H9 (cell line): ENCODE measurements around the gene PGBD1. TPM values are rescaled to one million over a fixed set of nuclear protein-coding genes. Genes with fewer than 3 reads are reported as not detected.

Experiments used
- DNase-seq: peaks from one replicate; pipeline ENCODE4 v3.0.0-alpha.2; 2017
- H2AFZ ChIP-seq: one replicate; pipeline ENCODE4 v1.6.1; 2013; ENCODE audit warnings: mild to moderate bottlenecking, low read length, control low read depth, moderate library complexity
- H2AK5ac ChIP-seq: 2 replicates; pipeline ENCODE4 v1.6.1; 2013; ENCODE audit warnings: low read length, control low read depth, mixed read lengths; ENCODE audit not compliant: insufficient read length
- H2BK120ac ChIP-seq: one replicate; pipeline ENCODE4 v1.6.1; 2013; ENCODE audit warnings: low read depth, mild to moderate bottlenecking, low read length, control low read depth, inconsistent platforms; ENCODE audit not compliant: poor library complexity, severe bottlenecking
- H2BK12ac ChIP-seq: 2 replicates; pipeline ENCODE4 v1.6.1; 2013; ENCODE audit warnings: low read length, control low read depth, mixed read lengths, low read depth; ENCODE audit not compliant: insufficient read length
- H2BK15ac ChIP-seq: 2 replicates; pipeline ENCODE4 v1.6.1; 2013; ENCODE audit warnings: low read depth, low read length, control low read depth
- H2BK20ac ChIP-seq: one replicate; pipeline ENCODE4 v1.6.1; 2013; ENCODE audit warnings: low read depth, mild to moderate bottlenecking, low read length, control low read depth, inconsistent platforms; ENCODE audit not compliant: poor library complexity, severe bottlenecking
- H2BK5ac ChIP-seq: 2 replicates; pipeline ENCODE4 v1.6.1; 2013; ENCODE audit warnings: low read length, control low read depth, mixed read lengths; ENCODE audit not compliant: insufficient read length
- H3K14ac ChIP-seq: 2 replicates; pipeline ENCODE4 v1.6.1; 2013; ENCODE audit warnings: low read length, control low read depth; ENCODE audit not compliant: insufficient read depth
- H3K18ac ChIP-seq: 2 replicates; pipeline ENCODE4 v1.6.1; 2013; ENCODE audit warnings: low read depth, mild to moderate bottlenecking, mixed read lengths, low read length, control low read depth; ENCODE audit not compliant: insufficient read length
- H3K23ac ChIP-seq: 2 replicates; pipeline ENCODE4 v1.6.1; 2013; ENCODE audit warnings: low read length, control low read depth, mixed read lengths, low read depth; ENCODE audit not compliant: insufficient read length
- H3K23me2 ChIP-seq: 2 replicates; pipeline ENCODE4 v1.6.1; 2013; ENCODE audit warnings: low read depth, mild to moderate bottlenecking, mixed read lengths, low read length, control low read depth; ENCODE audit not compliant: insufficient read length, poor library complexity, severe bottlenecking
- H3K27ac ChIP-seq: 2 replicates; pipeline ENCODE4 v1.5.1; 2013; ENCODE audit warnings: low read length, control low read depth, mixed read lengths, low read depth; ENCODE audit not compliant: insufficient read length
- H3K27me3 ChIP-seq: 2 replicates; pipeline ENCODE4 v1.6.1; 2013; ENCODE audit warnings: low read length, control low read depth, inconsistent platforms; ENCODE audit not compliant: insufficient read depth
- H3K4ac ChIP-seq: 2 replicates; pipeline ENCODE4 v1.6.1; 2013; ENCODE audit warnings: low read depth, mild to moderate bottlenecking, control low read depth, inconsistent platforms, low read length, moderate library complexity
- H3K4me1 ChIP-seq: 2 replicates; pipeline ENCODE4 v1.6.1; 2013; ENCODE audit warnings: low read length, control low read depth, inconsistent platforms; ENCODE audit not compliant: insufficient read depth
- H3K4me2 ChIP-seq: 2 replicates; pipeline ENCODE4 v1.6.1; 2013; ENCODE audit warnings: low read length, control low read depth, mixed read lengths; ENCODE audit not compliant: insufficient read length, insufficient read depth
- H3K56ac ChIP-seq: 2 replicates; pipeline ENCODE4 v1.6.1; 2013; ENCODE audit warnings: low read depth, mild to moderate bottlenecking, mixed read lengths, low read length, control low read depth; ENCODE audit not compliant: insufficient read length
- H3K79me1 ChIP-seq: 2 replicates; pipeline ENCODE4 v1.6.1; 2013; ENCODE audit warnings: low read depth, mild to moderate bottlenecking, moderate library complexity, low read length, control low read depth, inconsistent platforms; ENCODE audit not compliant: insufficient read depth, poor library complexity, severe bottlenecking
- H3K79me2 ChIP-seq: 2 replicates; pipeline ENCODE4 v1.6.1; 2013; ENCODE audit warnings: low read length, control low read depth, inconsistent platforms; ENCODE audit not compliant: insufficient read depth
- H3K9ac ChIP-seq: 2 replicates; pipeline ENCODE4 v1.6.1; 2013; ENCODE audit warnings: low read length, control low read depth, mixed read lengths; ENCODE audit not compliant: insufficient read length; ENCODE audit errors: extremely low read depth
- H3K9me3 ChIP-seq: one replicate; pipeline ENCODE4 v1.6.1; 2013; ENCODE audit warnings: low read depth, low read length, inconsistent platforms; ENCODE audit not compliant: control insufficient read depth
- H3T11ph ChIP-seq: one replicate; pipeline ENCODE4 v1.6.1; 2013; ENCODE audit warnings: mild to moderate bottlenecking, low read length, control low read depth, inconsistent platforms
- H4K20me1 ChIP-seq: one replicate; pipeline ENCODE4 v1.6.1; 2013; ENCODE audit not compliant: control insufficient read depth, insufficient read length, insufficient read depth
- H4K5ac ChIP-seq: 2 replicates; pipeline ENCODE4 v1.6.1; 2013; ENCODE audit warnings: low read depth, mild to moderate bottlenecking, mixed read lengths, low read length, control low read depth; ENCODE audit not compliant: insufficient read length
- H4K8ac ChIP-seq: replicated peaks from 2 replicates; pipeline ENCODE4 v1.6.1; 2013; ENCODE audit warnings: low read length, control low read depth, mixed read lengths, low read depth; ENCODE audit not compliant: insufficient read length
- H4K91ac ChIP-seq: 2 replicates; pipeline ENCODE4 v1.6.1; 2013; ENCODE audit warnings: low read depth, mild to moderate bottlenecking, moderate library complexity, mixed read lengths, low read length, control low read depth; ENCODE audit not compliant: insufficient read length
- H3K27ac Mint-ChIP-seq, 3 experiments: 2 replicates in 2 of 3; 3 replicates in 1 of 3; pipeline ENCODE4 v1.8.0; 2020 to 2021; ENCODE audit warnings: mixed read lengths in 3 of 3, mild to moderate bottlenecking in 1 of 3, moderate library complexity in 1 of 3
- H3K27me3 Mint-ChIP-seq: 2 replicates; pipeline ENCODE4 v1.8.0; 2021; ENCODE audit warnings: low read depth, mild to moderate bottlenecking, moderate library complexity, mixed read lengths
- H3K36me3 Mint-ChIP-seq, 3 experiments: 2 replicates in 2 of 3; 3 replicates in 1 of 3; pipeline ENCODE4 v1.8.0; 2020 to 2021; ENCODE audit warnings: low read depth in 3 of 3, mixed read lengths in 3 of 3; ENCODE audit not compliant: insufficient read depth in 1 of 3
- H3K4me1 Mint-ChIP-seq, 2 experiments: 2 replicates each; pipeline ENCODE4 v1.8.0; 2020; ENCODE audit warnings: mixed read lengths in 2 of 2
- H3K4me3 Mint-ChIP-seq, 2 experiments: 2 replicates in 1 of 2; 3 replicates in 1 of 2; pipeline ENCODE4 v1.8.0; 2020 to 2021; ENCODE audit warnings: mild to moderate bottlenecking in 2 of 2, mixed read lengths in 2 of 2, moderate library complexity in 1 of 2
- H3K9me3 Mint-ChIP-seq, 2 experiments: 2 replicates in 1 of 2; 3 replicates in 1 of 2; pipeline ENCODE4 v1.8.0; 2020; ENCODE audit warnings: mild to moderate bottlenecking in 2 of 2, mixed read lengths in 2 of 2, moderate library complexity in 1 of 2
- WGBS: extraction: QIAGEN DNeasy Blood & Tissue Kit; methylation state at CpG from one replicate; pipeline ENCODE4 v1.1.7; 2013; ENCODE audit warnings: missing lambda C conversion rate, low lambda C conversion rate, mixed read lengths; ENCODE audit not compliant: insufficient read length; ENCODE audit errors: extremely low coverage; 5-methylcytosine and 5-hydroxymethylcytosine counted together
- total RNA-seq: library from RNA; stranded (reverse); gene quantifications from 2 replicates; pipeline ENCODE4 v1.2.1, GENCODE V29; 2021
- TF ChIP-seq, protein P1 (sequence below): fragments of 200-600 bp; sonication (generic); conservative IDR thresholded peaks from 3 replicates; pipeline ENCODE4 v1.8.0; 2021; ENCODE audit warnings: antibody characterized with exemption, mild to moderate bottlenecking

Gene PGBD1
- total RNA-seq, 1 experiment from 2014 or later = 10.1 TPM

DNA sequence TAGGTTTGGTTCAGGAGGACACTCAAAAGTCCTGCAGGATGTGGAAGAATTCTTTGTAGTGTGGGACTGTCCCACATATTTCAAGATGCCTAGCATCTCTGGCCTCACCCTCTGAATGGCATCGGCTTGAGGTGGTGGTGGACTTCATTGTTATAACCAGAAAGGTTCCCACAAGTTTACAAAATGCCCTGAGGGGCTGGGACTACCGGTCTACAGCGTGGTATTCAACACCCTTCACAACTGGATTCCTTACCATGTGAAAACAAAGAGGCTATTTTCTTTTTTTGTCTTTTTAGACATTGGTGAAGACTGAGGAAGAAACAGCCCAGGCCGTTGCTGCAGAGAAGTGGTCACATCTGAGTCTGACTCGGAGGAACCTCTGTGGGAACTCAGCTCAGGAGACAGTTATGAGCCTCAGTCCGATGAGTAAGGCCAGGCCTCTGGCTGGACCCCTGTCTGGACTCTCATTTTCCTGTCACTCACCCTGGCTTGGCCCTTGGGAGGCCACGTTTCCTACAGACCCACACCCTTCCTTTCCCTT is 15.2 kb downstream of the PGBD1 start:
- H3K27ac ChIP-seq = no peak overlapping the region
- no peak overlapping the region for H3K9ac ChIP-seq
- no peaks in the 10 kb centered on the region for H3K9me3 Mint-ChIP-seq
- H3K79me2 ChIP-seq = no peaks in the 10 kb centered on the region
- H3K4me1 ChIP-seq = no peaks in the 10 kb centered on the region
- no peak overlapping the region; a peak in 1 of 7 replicates for H3K27ac Mint-ChIP-seq
- no peak overlapping the region for H3K14ac ChIP-seq
- no peaks in the 10 kb centered on the region for H3K23me2 ChIP-seq
- no peak overlapping the region for H3K4me3 Mint-ChIP-seq
- H2BK20ac ChIP-seq = no peak overlapping the region
- H3K27me3 Mint-ChIP-seq = no peaks in the 10 kb centered on the region
- H2BK120ac ChIP-seq = no peak overlapping the region
- no peaks in the 10 kb centered on the region for H3K4me1 Mint-ChIP-seq
- H2BK15ac ChIP-seq = no peak overlapping the region
- no peak overlapping the region for H4K8ac ChIP-seq
- no peaks in the 10 kb centered on the region for H4K20me1 ChIP-seq
- TF ChIP-seq, protein P1, sequence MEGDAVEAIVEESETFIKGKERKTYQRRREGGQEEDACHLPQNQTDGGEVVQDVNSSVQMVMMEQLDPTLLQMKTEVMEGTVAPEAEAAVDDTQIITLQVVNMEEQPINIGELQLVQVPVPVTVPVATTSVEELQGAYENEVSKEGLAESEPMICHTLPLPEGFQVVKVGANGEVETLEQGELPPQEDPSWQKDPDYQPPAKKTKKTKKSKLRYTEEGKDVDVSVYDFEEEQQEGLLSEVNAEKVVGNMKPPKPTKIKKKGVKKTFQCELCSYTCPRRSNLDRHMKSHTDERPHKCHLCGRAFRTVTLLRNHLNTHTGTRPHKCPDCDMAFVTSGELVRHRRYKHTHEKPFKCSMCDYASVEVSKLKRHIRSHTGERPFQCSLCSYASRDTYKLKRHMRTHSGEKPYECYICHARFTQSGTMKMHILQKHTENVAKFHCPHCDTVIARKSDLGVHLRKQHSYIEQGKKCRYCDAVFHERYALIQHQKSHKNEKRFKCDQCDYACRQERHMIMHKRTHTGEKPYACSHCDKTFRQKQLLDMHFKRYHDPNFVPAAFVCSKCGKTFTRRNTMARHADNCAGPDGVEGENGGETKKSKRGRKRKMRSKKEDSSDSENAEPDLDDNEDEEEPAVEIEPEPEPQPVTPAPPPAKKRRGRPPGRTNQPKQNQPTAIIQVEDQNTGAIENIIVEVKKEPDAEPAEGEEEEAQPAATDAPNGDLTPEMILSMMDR = no peak
- H2BK5ac ChIP-seq = no peak overlapping the region
- H2AK5ac ChIP-seq = no peak overlapping the region
- H4K5ac ChIP-seq = no peak overlapping the region
- no peak overlapping the region for H2AFZ ChIP-seq
- H3K79me1 ChIP-seq = no peaks in the 10 kb centered on the region
- H2BK12ac ChIP-seq = no peak overlapping the region
- DNase-seq = no peak
- no peak overlapping the region for H3K4ac ChIP-seq
- no peaks in the 10 kb centered on the region for H3K9me3 ChIP-seq
- H3K36me3 Mint-ChIP-seq = peaks cover 5 to 29% (median 24%) of the 10 kb centered on the region in 3 experiments; a peak in 5 of 7 replicates
- H3K4me2 ChIP-seq = no peak overlapping the region
- H3K56ac ChIP-seq = no peak overlapping the region
- H4K91ac ChIP-seq = no peak overlapping the region
- H3T11ph ChIP-seq = no peak overlapping the region
- H3K18ac ChIP-seq = no peak overlapping the region
- H3K27me3 ChIP-seq = no peaks in the 10 kb centered on the region
- no CpG with 5 or more reads among the region's 7 CpGs for WGBS
- H3K23ac ChIP-seq = no peak overlapping the region
